ENCODE results near the gene ACHE. TPM values are rescaled to one million over a fixed set of nuclear protein-coding genes. Genes with fewer than 3 reads are reported as not detected.
A peak's percentile ranks its signal among the peaks of the same experiment; 100 is the strongest.

The ACHE gene
- total RNA-seq, 1 donor from 2014 or later: 9.3 TPM

- H3K27me3 ChIP-seq: no peaks in the 10 kb centered on the region
Measured at GRCh38 chr7:100896732-100897608, 1.3 kb upstream of the ACHE start.

DNA sequence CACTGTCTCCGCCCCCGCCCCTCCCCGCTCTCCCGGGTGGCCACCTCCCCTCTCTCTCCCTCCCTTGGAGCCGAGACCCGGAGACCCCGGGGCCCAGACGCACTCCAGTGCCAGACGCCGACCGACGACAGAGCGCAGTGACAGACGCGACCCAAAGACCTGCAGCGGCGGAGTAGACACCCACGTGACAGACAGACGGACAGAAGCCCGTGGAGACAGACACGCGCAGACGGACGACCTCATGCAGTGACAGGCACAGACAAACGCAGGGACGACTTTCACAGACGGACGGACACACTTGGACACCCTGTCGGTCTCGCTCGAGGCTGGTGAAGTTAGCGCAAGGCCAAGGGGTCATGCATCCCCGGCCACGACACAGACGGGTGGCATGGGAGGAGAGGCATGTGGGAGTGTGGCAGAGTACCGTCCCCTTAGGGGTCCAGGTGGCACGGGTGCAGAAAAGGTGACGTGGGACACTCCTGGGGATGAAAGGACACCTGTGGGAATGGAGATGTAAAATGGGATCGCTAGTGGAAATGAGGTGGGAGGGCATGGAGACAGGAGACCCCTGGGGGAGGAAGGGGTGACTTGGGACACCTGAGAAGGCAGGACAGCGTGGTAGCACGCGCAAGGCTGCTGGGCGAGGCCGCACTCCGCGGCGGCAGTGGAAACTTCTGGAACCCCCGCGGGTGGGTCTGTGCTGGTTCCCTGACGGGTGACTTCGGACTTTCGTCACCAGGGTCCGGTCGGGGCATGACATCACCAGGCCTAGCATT is 456 bp upstream of the ACHE start:
- no peak overlapping the region for H3K27ac ChIP-seq
- H3K27me3 ChIP-seq: no peaks in the 10 kb centered on the region

More at GRCh38 chr7:100896732-100897608, 1.3 kb upstream of the ACHE start:
- H3K4me3 ChIP-seq: peak overlapping the region; percentile 47 to 51
- H3K4me1 ChIP-seq: peaks cover 25% of the 10 kb centered on the region
- H3K27ac ChIP-seq: no peak overlapping the region
- no peaks in the 10 kb centered on the region for H3K9me3 ChIP-seq
- intact Hi-C loops (cut with DNase I): loop anchor here (5.0 kb wide), 2 partner anchors 160 to 180 kb away; no protein-coding TSS in a partner anchor
- TF ChIP-seq POLR2AphosphoS5 (IDR thresholded peaks at IDR 0.05; ENCODE audit: insufficient read depth in 1 of 2, low read depth in 1 of 2): no peak
- TF ChIP-seq, protein P1, sequence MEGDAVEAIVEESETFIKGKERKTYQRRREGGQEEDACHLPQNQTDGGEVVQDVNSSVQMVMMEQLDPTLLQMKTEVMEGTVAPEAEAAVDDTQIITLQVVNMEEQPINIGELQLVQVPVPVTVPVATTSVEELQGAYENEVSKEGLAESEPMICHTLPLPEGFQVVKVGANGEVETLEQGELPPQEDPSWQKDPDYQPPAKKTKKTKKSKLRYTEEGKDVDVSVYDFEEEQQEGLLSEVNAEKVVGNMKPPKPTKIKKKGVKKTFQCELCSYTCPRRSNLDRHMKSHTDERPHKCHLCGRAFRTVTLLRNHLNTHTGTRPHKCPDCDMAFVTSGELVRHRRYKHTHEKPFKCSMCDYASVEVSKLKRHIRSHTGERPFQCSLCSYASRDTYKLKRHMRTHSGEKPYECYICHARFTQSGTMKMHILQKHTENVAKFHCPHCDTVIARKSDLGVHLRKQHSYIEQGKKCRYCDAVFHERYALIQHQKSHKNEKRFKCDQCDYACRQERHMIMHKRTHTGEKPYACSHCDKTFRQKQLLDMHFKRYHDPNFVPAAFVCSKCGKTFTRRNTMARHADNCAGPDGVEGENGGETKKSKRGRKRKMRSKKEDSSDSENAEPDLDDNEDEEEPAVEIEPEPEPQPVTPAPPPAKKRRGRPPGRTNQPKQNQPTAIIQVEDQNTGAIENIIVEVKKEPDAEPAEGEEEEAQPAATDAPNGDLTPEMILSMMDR (IDR thresholded peaks at IDR 0.05): peak; percentile 32 to 77 (median 66)
- no peak for DNase-seq (ENCODE audit: extremely low spot score in 2 of 2)
- H3K36me3 ChIP-seq: no peaks in the 10 kb centered on the region

GRCh38 chr7:100894860-100895700 is 608 bp downstream of the ACHE start:
- Histone ChIP-seq H3K4me1 (peaks cover 38% of the 10 kb centered on the region), H3K27ac (peak overlapping the region; percentile 25), H3K4me3 (peak overlapping the region; percentile 47 to 51), H3K36me3 (no peaks in the 10 kb centered on the region), H3K27me3 (no peaks in the 10 kb centered on the region), H3K9me3 (no peaks in the 10 kb centered on the region)
- no peak for DNase-seq (ENCODE audit: extremely low spot score in 2 of 2)
- TF ChIP-seq, protein P1 (IDR thresholded peaks at IDR 0.05): peak; percentile 66 to 89 (median 74)
- no peak for TF ChIP-seq POLR2AphosphoS5 (IDR thresholded peaks at IDR 0.05; ENCODE audit: insufficient read depth in 1 of 2, low read depth in 1 of 2)
- no peak for TF ChIP-seq POLR2A (IDR thresholded peaks at IDR 0.05)
- intact Hi-C loops (cut with DNase I): loop anchor here (5.0 kb wide), 2 partner anchors 162 to 182 kb away; no protein-coding TSS in a partner anchor

More for the DNA sequence above, 456 bp upstream of the ACHE start:
- intact Hi-C loops (cut with DNase I): loop anchor here (5.0 kb wide), 2 partner anchors 161 to 181 kb away; no protein-coding TSS in a partner anchor
- Histone ChIP-seq H3K4me1 (peaks cover 28% of the 10 kb centered on the region), H3K4me3 (peak overlapping the region; percentile 47 to 51), H3K36me3 (no peaks in the 10 kb centered on the region), H3K9me3 (no peaks in the 10 kb centered on the region)
- TF ChIP-seq, protein P1 (IDR thresholded peaks at IDR 0.05): no peak
- peak in 1 of 2 donors; percentile 46 for TF ChIP-seq POLR2AphosphoS5 (IDR thresholded peaks at IDR 0.05; ENCODE audit: insufficient read depth in 1 of 2, low read depth in 1 of 2)
- DNase-seq (ENCODE audit: extremely low spot score in 2 of 2): no peak

DNA sequence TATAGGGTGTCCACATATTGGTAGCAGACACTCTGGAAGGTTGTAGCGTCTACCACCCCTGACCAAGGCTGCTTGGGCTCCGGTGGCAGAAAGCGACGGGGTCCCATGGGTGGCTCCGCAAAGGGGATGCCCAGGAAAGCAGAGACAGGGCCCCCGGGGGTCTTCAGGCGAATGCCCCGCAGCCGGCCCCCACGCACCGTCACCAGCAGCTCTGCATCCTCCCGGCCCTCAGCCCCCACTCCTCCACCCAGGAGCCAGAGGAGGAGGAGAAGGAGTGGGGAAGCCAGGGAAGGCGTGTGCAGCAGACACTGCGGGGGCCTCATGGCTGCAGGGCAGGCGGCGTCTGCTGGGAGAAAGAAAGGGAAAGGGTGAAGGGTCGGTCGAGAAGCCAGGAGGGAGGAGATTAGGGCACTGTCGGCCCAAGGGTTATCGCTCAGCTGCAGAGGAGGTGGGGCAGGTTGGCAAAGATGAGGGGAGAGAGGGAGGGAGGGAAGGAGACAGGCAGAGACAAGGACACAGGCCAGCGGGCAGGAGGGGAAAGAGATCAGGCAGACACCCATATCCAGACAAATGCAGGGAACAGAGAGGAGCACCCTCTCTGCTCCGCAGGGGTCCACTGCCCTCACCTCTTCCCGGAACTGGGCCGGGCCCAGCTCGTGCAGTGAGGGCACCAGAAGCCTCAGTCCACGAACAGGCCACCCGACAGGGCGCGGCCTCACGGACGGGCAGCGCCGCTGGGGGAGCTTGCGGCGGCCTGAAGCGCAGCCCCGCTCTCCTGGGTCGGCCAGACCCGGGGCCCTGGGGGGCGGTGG is 1.6 kb downstream of the ACHE start:
- intact Hi-C loops (cut with DNase I): no loop called here

More for the DNA sequence above, 1.6 kb downstream of the ACHE start:
- no peaks in the 10 kb centered on the region for H3K36me3 ChIP-seq
- no peak for TF ChIP-seq POLR2AphosphoS5 (IDR thresholded peaks at IDR 0.05; ENCODE audit: insufficient read depth in 1 of 2, low read depth in 1 of 2)
- TF ChIP-seq, protein P1 (IDR thresholded peaks at IDR 0.05): no peak
- no peak for TF ChIP-seq POLR2A (IDR thresholded peaks at IDR 0.05)
- no peaks in the 10 kb centered on the region for H3K27me3 ChIP-seq
- peak overlapping the region; percentile 47 to 51 for H3K4me3 ChIP-seq
- DNase-seq (ENCODE audit: extremely low spot score in 2 of 2): no peak
- H3K27ac ChIP-seq: no peak overlapping the region
- H3K4me1 ChIP-seq: peaks cover 40% of the 10 kb centered on the region
- H3K9me3 ChIP-seq: no peaks in the 10 kb centered on the region

Measured in vagina (tissue), 2 donors.